ENCODE measurements around the gene FBXO33.

DNA sequence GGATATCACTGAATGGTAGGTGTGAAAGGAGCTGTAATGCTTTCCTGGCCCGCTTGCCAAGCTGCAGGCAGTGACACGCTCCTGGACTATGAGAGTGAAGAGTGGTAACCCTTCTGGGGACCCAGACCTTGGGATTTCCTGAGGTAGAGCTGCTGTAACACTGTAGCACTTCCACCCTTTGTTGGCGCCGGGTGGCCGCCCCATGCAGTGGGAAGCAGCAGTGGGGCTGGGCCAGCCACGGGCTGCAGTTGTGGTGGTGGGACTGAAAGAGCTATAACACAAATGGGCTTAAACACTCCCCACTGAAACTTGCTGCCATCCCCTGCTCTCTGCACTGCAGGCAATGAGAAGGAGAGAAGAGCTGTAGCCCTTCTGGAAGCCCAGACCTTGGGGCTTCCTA, 9.6 kb upstream of the FBXO33 start:
- TF ChIP-seq POLR2A (IDR thresholded peaks at IDR 0.05; ENCODE audit: extremely low read depth, insufficient read length) (no peak), CTCF (IDR thresholded peaks at IDR 0.05; ENCODE audit: low read depth, low read length) (no peak), MYC (IDR thresholded peaks at IDR 0.05; ENCODE audit: low read depth, low read length) (no peak)
